Lower lobe of right lung (tissue), 2 donors: ENCODE measurements around the gene ZC3H10. TPM values are rescaled to one million over a fixed set of nuclear protein-coding genes. Genes with fewer than 3 reads are reported as not detected.

Experiments
- ATAC-seq, 2 donors: fragments of 200-7000 bp; cut with Tn5 transposase; one replicate each; pipeline ENCODE4 v1.9.1; 2020 to 2022; ENCODE audit warnings: mild to moderate bottlenecking in 2 of 2, moderate library complexity in 2 of 2
- DNase-seq: peaks from one replicate; pipeline ENCODE4 v3.0.0-alpha.2; 2020
- H3K27ac ChIP-seq: fragments of 200-600 bp; one replicate; pipeline ENCODE4 v1.8.0; 2022
- H3K27me3 ChIP-seq: fragments of 200-600 bp; one replicate; pipeline ENCODE4 v1.8.0; 2022; ENCODE audit warnings: low read depth
- H3K36me3 ChIP-seq: fragments of 200-600 bp; one replicate; pipeline ENCODE4 v1.8.0; 2022; ENCODE audit warnings: mild to moderate bottlenecking
- H3K4me1 ChIP-seq: fragments of 200-600 bp; one replicate; pipeline ENCODE4 v1.8.0; 2022
- H3K4me3 ChIP-seq: fragments of 200-600 bp; one replicate; pipeline ENCODE4 v1.8.0; 2022; ENCODE audit warnings: mild to moderate bottlenecking
- H3K9me3 ChIP-seq: fragments of 200-600 bp; one replicate; pipeline ENCODE4 v1.8.0; 2022
- CTCF ChIP-seq: fragments of 200-600 bp; IDR thresholded peaks from one replicate; pipeline ENCODE4 v1.8.0; 2022; ENCODE audit warnings: antibody characterized with exemption, mild to moderate bottlenecking
- intact Hi-C: fragments of 100-400 bp; cut with DNase I; formaldehyde crosslinking; loops from one replicate; pipeline ENCODE4 v1.11.0; 2022
- total RNA-seq: library from RNA; stranded (reverse); fragmentation: NEBNext Ultra II Directional; extraction: Animal tissue kit (Norgen Biotek cat#: 25700); gene quantifications from one replicate; pipeline ENCODE4 v1.2.1, GENCODE V29; 2021
- donor health status: DM: no; HTN: yes; CAD: no; lungs with severe emphysema.

ZC3H10 gene
- total RNA-seq, 1 donor from 2014 or later = 12.5 TPM

- peaks cover 7% of the 10 kb centered on the region for H3K36me3 ChIP-seq
- H3K4me1 ChIP-seq = peaks cover 26% of the 10 kb centered on the region
- intact Hi-C loops = no loop called here
- H3K9me3 ChIP-seq = no peaks in the 10 kb centered on the region
- peaks cover 16% of the 10 kb centered on the region for H3K27me3 ChIP-seq
- no peak for TF ChIP-seq CTCF
- ATAC-seq (no peak), DNase-seq (no peak)
- H3K27ac ChIP-seq = no peak overlapping the region
- no peak overlapping the region for H3K4me3 ChIP-seq
Observed at GRCh38 chr12:56082382-56082781, 35.7 kb upstream of the ZC3H10 start.

GRCh38 chr12:56082967-56083366, 35.1 kb upstream of the ZC3H10 start:
- Histone ChIP-seq H3K4me3 (no peak overlapping the region), H3K36me3 (peaks cover 9% of the 10 kb centered on the region), H3K9me3 (no peaks in the 10 kb centered on the region), H3K27ac (no peak overlapping the region), H3K4me1 (peaks cover 32% of the 10 kb centered on the region), H3K27me3 (peaks cover 16% of the 10 kb centered on the region)
- DNase-seq (no peak), ATAC-seq (no peak)
- intact Hi-C loops = no loop called here
- TF ChIP-seq CTCF = no peak

- Histone ChIP-seq H3K4me1 (peaks cover 22% of the 10 kb centered on the region), H3K27me3 (peaks cover 8% of the 10 kb centered on the region), H3K36me3 (peaks cover 27% of the 10 kb centered on the region), H3K9me3 (no peaks in the 10 kb centered on the region), H3K27ac (no peak overlapping the region), H3K4me3 (no peak overlapping the region)
- intact Hi-C loops = no loop called here
- DNase-seq = no peak
- TF ChIP-seq CTCF = peak; percentile 31
- ATAC-seq = no peak
Observed at GRCh38 chr12:56084958-56085543, 33.0 kb upstream of the ZC3H10 start.

GRCh38 chr12:56086096-56086495, 32.0 kb upstream of the ZC3H10 start:
- Histone ChIP-seq H3K36me3 (peaks cover 27% of the 10 kb centered on the region), H3K4me1 (peaks cover 16% of the 10 kb centered on the region), H3K27ac (no peak overlapping the region), H3K9me3 (no peaks in the 10 kb centered on the region), H3K27me3 (no peaks in the 10 kb centered on the region), H3K4me3 (no peak overlapping the region)
- ATAC-seq (peak; percentile 34 to 46), DNase-seq (no peak)
- no peak for TF ChIP-seq CTCF
- intact Hi-C loops = no loop called here

- intact Hi-C loops = no loop called here
- no peak for ATAC-seq
- H3K9me3 ChIP-seq = no peaks in the 10 kb centered on the region
- no peak for DNase-seq
- peak overlapping the region; percentile 18 for H3K27ac ChIP-seq
- H3K4me1 ChIP-seq = peaks cover 16% of the 10 kb centered on the region
- no peak for TF ChIP-seq CTCF
- no peak overlapping the region for H3K4me3 ChIP-seq
- H3K36me3 ChIP-seq = peaks cover 27% of the 10 kb centered on the region
- H3K27me3 ChIP-seq = no peaks in the 10 kb centered on the region
Observed at GRCh38 chr12:56086608-56087007, 31.5 kb upstream of the ZC3H10 start.
